AG08396 (cell line): Measurements from ENCODE around the gene STUB1.

Source experiments
- DNase-seq: peaks from one replicate; pipeline ENCODE4 v3.0.0; 2012; ENCODE audit warnings: low spot score, mixed read lengths

The STUB1 gene

DNA sequence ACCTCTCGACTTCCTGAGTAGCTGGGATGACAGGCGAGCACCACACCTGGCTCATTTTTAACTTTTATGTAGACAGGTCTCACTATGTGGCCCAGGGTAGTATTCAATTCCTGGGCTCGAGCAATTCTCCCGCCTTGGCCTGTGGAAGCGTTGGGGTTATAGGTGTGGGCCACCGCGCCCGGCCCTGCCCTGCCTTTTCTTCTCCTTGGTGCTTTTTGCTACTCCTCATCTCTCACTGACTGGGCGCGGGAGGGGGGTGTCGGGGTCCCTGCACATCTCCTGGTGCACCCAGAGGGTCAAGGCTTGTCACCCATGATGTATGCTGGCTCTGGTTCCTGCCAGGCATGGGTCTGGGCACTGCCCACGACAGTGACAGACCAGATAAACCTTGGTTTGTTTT is 35.7 kb upstream of the STUB1 start:
- no peak for DNase-seq

DNA sequence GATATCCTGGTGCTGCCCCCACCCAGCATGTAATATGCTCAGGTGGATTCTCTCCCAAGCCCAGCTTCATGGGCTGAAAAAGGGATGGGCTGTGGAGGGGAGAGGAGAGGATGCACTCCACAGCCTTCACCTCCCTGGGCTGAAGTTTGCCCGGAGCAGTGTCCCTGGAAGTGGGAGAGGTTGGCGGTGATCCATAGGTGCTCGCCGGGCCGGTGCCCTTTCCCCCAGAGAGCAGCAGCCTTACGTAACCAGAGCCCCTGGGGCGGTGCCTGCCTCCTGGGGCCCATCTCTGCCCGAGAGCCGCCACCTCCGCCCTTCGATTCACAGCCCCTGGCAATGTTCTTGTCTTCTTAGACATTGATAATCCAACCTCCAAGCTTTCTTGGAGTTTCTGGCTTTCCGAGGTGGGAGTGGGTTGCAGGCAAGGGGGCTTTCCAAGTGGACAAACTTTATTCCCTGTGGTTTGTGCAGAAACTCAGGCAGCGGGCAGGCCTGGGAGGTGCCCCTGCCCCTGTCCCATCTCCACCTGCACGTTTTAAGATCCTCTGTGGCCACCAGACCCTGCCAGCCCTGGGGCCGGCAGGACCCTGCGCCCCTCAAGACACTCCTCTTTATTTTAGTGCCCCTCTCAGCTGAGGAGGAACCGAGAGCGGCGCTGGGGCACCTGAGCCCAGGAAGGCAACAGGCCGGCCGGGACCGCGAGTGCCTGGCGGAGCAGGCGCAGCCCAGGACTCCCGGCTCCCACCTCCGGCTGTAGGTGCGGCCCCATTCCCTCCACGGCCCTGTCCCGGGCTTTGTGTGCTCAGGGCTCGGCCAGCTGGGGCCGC is 34.1 kb upstream of the STUB1 start:
- no peak for DNase-seq

DNA sequence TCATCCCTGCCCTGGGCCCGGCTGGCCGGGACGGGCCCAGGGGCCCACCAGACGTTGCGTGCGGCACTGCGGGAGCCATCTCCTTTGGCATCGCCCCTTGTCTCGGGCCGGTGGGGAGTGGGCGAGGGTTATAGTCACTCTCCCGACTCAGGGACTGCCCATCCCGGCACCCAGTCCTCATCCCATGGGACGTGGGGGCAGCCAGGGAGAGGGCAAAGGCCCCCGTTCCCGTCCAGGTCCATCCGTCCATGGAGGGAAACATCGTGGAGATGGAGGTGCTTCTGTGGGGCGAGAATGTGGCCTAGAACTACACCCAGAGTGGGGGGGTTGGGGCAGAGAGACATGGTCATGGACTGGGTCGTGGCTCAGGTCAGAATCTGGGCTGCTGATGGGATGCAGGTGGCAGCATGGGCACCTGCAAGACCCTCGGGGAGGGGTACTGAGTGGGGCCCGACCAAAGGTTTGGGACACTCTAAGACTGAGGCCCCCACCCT is 33.5 kb upstream of the STUB1 start:
- DNase-seq: no peak

DNA sequence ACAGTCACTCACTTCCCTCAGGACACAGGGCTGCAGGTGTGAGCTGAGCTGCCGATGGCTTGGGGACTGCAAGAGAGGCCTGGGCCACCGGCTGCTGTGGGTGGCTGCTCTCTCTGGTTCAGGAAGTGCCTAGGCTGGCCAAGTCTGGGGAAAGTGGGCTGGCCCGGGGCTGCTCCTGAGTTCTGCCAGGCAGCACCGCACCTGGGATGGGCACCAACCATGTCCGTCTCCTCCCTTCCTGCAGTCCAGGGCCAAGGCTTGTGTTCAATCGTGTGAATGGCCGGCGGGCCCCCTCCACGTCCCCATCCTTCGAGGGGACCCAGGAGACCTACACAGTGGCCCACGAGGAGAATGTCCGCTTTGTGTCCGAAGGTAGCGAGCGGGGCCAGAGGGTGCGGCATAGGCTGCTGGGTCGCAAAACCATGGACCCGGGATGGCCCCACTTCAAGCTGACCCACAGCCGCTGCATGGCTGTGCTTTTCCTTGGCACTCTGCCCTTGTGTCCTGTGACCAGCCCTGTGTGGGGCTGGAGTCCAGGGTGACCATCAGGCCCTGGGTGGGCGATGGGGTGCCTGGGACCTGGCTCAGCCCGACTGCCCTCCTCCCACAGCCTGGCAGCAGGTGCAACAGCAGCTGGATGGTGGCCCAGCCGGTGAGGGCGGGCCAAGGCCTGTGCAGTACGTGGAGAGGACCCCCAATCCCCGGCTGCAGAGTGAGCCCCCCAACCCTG is 32.9 kb upstream of the STUB1 start:
- DNase-seq: no peak

DNA sequence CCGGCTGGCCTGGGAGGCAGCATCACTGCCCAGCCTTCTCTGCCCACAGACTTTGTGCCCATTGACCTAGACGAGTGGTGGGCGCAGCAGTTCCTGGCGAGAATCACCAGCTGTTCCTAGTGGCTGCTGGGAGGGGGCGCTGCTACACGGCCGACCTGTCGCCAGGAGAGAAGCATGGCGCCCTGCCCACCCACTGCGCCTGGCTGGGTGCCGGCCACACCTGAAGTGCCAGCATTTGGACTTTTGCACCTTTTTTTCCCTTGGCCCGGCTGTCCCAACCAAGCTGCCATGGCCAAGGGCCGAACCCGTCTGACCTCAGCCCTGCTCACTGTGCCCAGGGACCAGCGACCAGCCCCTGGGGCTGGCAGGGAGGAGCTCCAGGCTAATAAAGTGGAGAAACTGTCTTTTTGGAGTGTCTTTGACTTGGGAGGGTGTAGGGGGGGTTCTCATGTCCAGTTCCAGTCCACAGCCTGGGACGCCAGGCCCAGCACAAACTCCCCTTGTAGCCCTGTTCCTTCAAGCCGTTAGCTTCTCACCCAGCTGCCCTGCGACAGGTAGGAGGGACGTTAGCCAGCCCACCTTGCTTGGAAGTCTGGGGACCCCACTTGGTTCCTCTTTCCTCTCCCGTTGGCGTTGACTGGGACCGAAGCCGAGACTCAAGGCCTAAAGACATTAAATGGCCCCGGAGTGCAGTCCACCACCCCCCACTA is 32.0 kb upstream of the STUB1 start:
- DNase-seq: peak; percentile 61

DNA sequence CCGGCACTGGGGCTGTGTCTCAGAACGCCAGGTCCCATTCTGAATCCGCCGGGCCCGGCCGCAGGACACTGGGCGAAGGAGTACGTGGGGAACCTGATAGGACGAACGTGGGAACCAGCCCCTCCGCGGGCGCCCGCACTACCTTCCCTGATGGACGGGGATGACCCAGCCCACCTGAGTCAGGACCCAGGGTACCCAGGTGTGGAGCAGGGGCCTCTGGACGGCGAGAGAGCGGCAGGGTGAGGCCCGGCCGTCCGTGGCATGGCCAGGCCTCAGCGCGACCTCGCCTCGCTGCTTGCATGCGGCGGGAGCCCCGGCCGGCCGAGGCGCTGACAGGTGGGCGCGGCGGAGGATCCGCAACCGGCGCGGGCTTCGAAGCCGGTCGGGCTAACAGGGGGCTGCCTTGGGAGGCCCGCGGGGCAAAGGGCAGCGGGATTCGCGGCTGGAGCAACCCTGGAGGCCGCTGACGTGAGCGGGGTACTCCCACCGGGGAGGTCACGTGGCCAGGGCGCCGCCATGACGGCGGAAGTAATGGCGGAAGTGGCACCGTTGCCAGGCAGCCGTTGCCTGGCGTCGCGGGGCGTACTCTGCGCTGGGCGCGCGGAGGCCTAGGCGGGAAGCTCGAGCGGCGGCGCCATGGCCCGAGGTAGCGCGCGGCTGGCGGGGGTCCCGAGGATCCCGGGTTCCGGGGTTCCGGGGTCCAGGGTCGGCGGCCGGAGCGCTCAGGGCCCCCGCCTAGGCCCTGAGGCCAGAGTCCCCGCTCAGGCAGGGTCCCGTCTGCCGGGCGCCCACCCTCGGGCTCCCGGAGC is 31.2 kb upstream of the STUB1 start, which contains the start of gene WDR90:
Gene WDR90 (plus strand): TSS at position 585 of the 809 bp plus-strand sequence. CDS start 52 bp downstream, at position 637.
- DNase-seq: peak; percentile 99

DNA sequence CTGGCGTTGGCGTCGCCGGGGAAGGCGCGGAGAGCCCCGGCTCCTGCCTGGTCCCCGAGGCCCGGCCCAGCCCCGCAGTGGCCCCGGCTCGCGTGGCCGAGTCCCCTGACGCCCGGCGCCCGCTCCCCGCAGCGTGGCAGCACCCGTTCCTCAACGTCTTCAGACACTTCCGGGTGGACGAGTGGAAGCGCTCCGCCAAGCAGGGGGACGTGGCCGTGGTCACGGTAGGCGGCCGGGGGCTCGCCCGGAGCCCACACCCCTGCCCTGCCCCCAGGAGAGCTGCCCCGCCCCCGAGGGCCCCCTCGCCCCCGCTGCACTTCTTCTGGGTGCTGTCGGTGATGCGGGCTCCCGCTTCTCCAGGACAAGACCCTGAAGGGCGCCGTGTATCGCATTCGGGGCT is 30.6 kb upstream of the STUB1 start:
- peak; percentile 72 for DNase-seq

DNA sequence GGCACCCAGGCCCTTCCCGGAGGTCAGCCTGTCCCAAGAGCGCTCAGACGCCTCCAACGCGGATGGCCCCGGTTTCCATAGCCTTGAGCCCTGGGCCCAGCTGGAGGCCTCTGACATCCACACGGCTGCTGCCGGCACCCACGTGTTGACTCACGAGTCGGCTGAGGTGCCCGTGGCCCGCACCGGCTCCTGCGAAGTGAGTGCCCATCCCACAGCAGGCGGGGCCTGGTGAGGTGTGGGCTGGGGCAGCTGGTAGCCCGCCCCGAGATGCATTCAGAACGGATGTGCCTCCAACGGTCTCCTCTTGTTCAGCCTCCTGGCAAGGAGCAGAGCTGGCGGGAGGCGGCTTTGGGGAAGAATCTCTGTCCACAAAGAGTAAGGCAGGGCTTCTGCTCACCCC is 28.4 kb upstream of the STUB1 start:
- no peak for DNase-seq

DNA sequence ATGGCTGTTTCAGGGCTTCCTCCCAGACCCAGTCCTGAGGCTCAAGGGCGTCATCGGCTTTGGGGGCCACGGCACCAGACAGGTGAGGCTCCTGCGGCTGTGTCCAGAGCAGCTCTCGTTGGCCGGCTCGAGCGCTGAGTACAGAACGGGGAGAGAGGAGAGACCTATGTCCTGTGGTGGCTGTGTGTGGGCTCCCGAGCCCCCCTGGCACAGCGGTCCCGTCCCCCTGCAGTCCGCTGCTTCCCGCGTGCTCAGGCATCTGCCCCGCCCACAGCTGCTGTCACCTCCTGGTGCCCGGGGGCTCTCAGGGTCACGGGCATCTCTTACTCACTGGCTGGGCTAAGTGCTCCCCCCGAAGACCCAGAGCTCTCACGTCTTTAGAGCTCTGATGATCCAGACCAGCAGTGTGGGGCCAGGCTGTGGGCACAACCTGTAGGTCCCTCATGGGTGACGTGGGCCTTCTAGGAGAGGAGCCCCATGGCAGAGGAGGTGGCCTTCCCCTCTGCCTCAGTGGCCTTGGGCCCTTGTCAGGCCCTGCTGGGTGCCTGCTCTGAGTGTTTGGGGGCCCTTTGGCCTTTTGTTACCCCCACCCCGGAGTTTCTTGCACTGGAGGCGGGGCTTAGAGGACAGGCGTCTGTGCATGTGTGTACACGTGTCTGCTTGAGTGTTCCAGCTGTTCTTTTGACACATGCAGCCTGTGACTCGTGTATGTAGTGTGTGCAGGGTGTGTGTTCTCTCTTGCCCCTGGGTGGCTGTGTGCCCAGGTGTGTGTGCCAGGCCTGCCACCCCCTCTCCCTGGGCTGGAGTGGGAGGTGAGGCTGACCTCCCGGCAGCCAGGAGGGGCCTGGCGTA is 27.5 kb upstream of the STUB1 start:
- DNase-seq: no peak

DNA sequence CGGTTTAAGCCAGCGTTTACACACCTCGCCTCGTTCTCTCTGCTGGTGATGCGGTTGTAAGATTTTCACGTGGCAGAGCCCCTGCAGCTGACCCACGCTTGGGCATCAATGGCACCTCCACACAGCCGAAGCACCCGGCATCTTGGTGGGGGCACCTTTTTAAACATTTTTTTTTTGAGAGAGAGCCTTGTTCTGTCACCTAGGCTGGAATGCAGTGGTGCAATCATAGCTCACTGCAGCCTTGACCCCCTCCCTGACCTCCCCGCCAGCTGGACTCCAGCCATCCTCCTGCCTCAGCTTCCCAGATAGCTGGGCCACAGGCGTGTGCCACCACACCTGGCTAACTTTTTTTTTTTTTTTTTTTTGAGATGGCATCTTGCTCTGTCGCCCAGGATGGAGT is 26.2 kb upstream of the STUB1 start:
- no peak for DNase-seq

DNA sequence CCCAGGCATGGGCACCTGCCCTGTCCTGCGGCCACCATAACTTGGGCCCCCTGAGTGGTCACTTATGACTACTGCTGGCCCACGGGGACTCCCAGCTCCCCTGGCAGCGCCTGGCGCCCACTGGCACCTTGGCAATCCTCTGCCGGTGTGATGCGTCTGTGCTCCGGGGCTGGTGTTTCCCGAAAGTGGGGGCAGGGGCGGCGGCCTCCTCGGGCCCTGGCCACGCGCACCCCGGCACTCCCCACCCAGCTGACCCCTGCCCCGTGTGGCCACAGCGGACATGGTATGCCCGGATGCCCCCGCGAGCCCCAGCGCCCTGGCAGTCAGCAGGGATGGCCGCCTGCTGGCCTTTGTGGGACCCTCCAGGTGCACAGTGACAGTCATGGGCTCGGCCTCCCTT is 22.7 kb upstream of the STUB1 start:
- DNase-seq: no peak

DNA sequence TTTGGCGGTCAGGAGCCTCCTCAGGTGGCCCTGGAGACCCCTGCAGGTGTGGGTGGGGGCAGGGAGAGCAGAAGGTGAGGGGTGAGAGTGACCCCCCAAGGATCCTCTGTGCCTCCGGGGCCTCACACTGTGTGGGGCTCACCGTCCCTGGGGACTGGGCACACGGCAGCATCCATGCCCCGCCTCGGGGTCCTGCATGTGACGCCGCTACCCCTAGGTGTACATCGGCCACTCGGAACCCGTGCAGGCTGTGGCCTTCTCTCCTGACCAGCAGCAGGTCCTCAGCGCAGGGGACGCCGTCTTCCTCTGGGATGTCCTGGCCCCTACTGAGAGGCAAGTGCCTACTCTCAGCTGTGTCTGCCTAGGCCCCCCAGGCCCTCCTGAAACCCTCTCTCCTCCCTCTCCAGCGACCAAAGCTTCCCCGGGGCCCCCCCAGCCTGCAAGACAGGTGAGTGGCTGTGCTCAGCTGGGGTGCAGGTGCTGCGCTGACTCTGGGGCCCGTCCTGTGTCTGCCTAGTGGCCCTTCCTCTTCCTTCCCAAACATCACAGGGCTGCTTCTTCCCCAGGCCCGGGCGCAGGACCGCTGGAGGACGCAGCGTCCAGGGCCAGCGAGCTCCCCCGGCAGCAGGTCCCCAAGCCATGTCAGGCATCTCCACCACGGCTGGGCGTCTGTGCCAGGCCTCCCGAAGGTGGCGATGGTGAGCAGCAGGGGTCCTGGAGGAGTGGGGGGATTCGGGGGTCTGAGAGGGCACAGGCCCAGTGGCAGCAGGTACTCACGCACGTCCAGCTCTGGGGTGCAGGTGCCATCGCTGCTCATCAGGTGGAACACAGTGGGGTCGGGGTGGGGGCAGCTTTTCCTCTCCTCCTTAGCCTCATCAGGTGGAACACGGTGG is 21.3 kb upstream of the STUB1 start:
- no peak for DNase-seq

DNA sequence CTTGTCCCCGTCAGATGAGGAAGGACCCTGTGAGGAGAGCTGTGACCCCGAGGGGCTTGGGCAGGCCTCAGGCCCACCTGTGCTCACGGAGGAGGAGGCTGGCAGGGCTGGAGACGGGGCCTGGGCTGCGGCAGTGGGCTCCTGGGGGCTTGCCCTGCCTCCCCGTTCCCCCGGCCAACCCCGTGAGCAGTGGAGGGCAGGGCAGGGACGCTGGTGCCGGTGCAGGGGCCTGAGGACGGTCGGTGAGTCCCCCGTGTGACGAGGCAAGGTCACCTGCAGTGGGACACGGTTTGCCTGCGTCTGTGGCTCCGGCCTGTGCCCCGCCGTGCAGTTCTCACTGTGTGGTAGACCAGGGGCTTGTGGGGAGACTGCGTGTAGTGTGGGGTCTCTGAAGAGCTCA is 20.6 kb upstream of the STUB1 start:
- no peak for DNase-seq

DNA sequence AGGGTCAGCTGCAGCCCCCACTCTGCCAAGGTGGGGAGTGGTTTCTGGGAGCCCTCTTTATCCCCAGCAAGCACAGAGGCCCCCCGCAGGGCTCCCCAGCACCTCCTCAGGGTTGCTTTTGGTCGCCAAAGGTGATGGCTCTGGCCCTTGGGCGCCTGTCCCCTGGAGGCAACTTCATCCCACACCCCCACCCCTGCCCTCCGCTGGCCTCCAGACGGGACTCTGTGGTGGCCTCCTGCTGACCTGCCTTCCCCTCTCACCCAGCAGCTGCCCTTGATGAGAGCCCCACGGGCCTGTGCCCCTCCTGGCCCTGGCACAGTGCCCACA is 20.1 kb upstream of the STUB1 start:
- no peak for DNase-seq

DNA sequence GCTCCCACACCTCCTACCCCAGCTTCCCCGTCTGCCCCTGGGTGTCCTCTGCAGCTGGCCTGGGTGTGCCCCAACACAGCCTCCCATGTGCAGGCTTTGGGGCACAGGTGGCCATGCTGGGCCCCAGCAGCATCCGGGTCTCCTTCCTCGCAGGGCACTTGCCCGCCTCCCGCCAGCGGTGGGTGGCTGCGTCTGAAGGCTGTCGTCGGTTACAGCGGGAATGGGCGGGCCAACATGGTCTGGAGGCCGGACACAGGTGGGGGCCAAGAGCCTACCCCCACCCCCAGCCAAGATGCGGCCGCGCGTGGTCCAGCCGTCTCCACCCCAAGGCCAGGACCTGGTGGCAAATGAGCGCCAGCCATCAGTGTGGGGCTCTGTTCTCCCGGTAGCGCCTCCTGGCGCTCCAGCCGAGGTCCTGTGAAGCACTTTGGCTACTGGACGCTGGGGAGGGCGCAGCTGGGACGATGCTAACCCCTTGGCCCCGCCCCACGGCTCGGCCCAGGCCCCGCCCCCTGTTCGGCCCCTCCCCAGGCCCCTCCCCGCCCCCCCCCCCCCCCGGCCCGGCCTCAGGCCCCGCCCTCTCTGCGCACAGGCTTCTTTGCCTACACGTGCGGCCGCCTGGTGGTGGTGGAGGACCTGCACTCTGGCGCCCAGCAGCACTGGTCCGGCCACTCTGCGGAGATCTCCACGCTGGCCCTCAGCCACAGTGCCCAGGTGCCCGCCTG is 19.6 kb upstream of the STUB1 start:
- peak; percentile 83 for DNase-seq

DNA sequence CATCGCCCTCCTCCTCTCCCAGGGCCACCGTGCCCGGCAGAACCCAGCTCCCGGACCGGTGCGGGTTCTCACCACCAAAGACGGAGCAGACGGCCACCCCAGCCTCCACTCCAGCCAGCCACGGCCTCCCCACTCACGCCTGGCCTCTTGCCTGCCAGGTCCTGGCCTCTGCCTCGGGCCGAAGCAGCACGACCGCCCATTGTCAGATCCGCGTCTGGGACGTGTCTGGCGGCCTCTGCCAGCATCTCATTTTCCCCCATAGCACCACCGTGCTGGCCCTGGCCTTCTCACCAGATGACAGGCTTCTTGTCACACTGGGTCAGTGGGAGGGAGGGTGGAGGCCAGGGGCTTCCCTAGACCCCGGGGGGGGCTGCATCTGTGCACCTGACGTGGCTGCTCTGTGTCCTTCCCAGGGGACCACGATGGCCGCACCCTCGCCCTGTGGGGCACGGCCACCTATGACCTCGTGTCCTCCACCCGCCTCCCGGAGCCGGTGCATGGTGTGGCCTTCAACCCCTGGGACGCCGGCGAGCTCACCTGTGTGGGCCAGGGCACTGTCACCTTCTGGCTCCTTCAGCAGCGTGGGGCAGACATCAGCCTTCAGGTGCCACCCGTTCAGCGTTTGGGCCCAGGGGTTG is 18.9 kb upstream of the STUB1 start:
- DNase-seq: no peak

DNA sequence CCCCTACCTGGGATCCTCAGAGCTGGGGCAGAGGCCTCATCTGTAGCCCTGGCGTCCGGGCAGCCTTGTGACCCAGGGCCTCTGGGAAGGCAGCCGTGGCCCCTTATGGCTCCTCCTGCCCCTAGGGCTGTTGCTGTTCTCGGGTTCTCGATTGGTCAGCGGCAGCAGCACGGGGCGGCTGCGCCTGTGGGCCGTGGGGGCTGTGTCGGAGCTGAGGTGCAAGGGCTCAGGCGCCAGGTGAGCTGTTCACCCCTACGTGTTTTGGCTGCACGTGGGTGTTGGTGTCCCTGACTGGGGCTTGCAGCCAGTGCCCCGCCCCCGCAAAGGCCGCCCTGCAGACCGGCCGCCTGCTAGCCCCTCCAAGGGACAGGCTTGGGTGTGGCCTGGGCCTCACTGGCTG is 18.1 kb upstream of the STUB1 start:
- DNase-seq: no peak

DNA sequence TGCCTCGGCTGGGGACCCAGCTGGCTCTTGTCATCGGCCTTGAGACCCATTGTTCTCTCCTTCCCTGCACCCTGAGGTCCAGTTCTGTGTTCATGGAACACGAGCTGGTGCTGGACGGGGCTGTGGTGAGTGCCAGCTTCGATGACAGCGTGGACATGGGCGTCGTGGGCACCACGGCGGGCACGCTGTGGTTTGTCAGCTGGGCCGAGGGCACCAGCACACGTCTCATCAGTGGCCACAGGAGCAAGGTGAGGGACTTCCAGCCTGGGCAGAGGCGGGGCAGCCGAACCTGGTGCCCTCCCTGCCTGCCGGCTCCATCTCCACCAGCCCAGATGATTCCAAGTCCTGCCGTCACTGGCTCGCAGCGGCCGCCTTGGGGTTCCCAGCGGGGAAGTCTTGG is 17.6 kb upstream of the STUB1 start:
- no peak for DNase-seq

DNA sequence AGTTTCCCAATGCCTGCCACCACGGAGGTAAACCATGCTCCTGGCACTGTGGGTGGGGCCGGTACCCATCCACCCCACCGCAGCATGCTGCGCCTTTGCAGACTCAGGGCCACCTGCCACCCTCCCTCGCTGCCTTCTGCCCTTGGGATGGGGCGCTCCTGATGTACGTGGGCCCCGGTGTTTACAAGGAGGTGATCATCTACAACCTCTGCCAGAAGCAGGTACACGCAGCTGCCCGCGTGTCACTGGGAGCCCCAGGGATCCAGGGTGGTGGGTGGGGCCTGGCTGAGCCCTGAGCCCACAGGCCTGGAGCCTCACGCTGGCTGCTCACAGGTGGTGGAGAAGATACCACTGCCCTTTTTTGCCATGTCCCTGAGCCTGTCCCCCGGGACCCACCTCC is 13.6 kb upstream of the STUB1 start:
- DNase-seq: no peak
